ENCODE data around the gene PACSIN1.

DNA sequence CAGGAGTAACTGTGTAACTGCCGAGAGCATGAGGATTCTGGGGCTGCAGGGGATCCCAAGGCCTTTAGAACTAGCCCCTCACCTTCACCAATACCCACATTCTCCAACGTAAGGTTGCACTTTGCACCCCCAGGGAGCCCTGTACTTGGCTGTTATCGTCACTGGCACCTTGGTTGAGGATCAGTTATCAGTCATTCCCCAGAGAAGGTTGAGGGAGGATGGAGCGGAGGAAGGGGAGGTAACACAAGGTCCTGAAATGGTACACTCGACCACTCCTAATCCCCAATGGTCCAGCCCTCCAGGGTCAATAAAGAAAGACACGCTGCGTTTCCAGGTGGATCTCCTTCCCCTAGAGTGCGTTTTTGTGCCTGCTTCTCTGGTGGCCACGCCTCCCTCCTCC, 91.4 kb downstream of the PACSIN1 start:
- TF ChIP-seq, protein P1, sequence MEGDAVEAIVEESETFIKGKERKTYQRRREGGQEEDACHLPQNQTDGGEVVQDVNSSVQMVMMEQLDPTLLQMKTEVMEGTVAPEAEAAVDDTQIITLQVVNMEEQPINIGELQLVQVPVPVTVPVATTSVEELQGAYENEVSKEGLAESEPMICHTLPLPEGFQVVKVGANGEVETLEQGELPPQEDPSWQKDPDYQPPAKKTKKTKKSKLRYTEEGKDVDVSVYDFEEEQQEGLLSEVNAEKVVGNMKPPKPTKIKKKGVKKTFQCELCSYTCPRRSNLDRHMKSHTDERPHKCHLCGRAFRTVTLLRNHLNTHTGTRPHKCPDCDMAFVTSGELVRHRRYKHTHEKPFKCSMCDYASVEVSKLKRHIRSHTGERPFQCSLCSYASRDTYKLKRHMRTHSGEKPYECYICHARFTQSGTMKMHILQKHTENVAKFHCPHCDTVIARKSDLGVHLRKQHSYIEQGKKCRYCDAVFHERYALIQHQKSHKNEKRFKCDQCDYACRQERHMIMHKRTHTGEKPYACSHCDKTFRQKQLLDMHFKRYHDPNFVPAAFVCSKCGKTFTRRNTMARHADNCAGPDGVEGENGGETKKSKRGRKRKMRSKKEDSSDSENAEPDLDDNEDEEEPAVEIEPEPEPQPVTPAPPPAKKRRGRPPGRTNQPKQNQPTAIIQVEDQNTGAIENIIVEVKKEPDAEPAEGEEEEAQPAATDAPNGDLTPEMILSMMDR (IDR thresholded peaks at IDR 0.05; ENCODE audit: low read depth, low read length) = no peak
- no peak for TF ChIP-seq EZH2phosphoT487 (IDR thresholded peaks at IDR 0.05; ENCODE audit: low read depth)
